ENCODE measurements around the gene DCPS.
A peak's percentile ranks its signal among the peaks of the same experiment; 100 is the strongest.
"Not testable (repeated sequence)": the region's sequence is repeated elsewhere in the genome, so short reads cannot be mapped to it uniquely, and the experiment has no call there.

DCPS gene

DNA sequence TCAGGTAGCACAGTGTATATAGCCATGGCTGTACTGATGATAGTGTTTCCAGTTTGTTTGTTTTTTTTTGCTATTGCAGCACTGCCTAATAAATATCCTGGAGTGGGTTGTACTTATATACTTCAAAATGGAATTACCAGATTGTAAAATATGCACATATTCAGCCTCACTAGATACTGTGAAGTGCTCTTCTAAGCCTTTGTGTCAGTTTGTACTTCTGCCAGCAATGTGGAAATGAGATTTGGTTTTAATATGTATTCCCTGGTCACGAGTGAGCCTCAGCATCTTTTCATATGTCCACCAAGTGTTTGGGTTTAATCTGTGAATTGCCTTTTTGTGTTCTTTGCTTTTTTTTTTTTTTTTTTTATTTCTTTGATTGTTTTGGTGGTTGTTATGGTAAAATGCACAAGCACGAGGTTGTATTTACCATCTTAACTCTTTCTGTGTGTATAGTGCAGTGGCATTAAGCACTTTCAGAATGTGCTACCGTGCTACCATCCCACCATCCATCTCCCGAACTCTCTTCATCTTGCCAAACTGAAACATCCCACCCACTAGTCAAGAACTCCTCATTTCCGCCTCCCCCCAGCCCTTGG lies 86.5 kb downstream of the DCPS start:
- no peak overlapping the region for H3K27ac ChIP-seq (ENCODE audit: low read length)

DNA sequence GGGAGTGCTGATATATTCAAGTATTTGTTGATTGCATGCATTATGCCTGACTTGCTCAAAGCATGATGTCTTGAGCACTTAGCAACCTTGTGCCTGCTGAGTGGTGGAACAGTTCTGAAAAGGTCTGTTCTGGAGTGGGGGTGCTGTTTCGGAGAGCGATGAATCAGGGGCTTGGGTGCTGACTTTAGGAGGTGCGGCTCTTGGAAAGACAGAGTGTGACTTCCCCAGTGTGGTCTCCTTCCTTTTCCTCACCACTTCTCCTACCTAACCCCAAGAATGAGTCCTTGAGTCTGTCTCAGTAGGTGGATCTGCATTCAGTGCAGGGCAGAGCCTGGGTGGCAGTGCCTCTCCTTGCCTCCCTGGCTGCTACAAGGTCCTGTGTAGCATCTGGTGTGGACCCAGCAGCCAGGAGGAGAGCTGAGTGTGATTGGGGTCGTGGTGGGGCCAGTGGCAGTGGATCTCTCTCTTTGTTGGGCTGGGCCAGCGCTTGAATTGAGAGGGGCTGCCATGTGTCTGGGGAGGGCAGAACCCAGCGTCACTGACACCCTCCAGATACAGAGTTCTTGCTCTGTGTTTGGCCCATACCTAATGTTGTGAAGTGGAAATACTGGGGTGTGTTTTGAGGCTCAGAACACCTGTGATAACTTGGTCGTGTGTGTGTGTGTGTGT lies 87.6 kb downstream of the DCPS start:
- no peaks in the 10 kb centered on the region for H3K36me3 ChIP-seq (ENCODE audit: control insufficient read depth in 1 of 2, insufficient read depth in 2 of 2, low read length in 2 of 2)
- peak overlapping the region; percentile 45 for H3K27ac ChIP-seq (ENCODE audit: low read length)
- H3K27me3 ChIP-seq (ENCODE audit: low read depth, low read length) = no peaks in the 10 kb centered on the region
- no peaks in the 10 kb centered on the region for H3K9me3 ChIP-seq (ENCODE audit: control insufficient read depth in 1 of 2, low read length in 2 of 2)
- peaks cover 17 to 41% of the 10 kb centered on the region in 2 donors for H3K4me1 ChIP-seq (ENCODE audit: control insufficient read depth in 1 of 2, insufficient read depth in 2 of 2, low read length in 2 of 2)
- H3K4me3 ChIP-seq (ENCODE audit: low read depth in 1 of 2, low read length in 2 of 2) = no peak overlapping the region

More for the DNA sequence above, 86.5 kb downstream of the DCPS start:
- H3K4me1 ChIP-seq (ENCODE audit: control insufficient read depth in 1 of 2, insufficient read depth in 2 of 2, low read length in 2 of 2) = peaks cover 17 to 41% of the 10 kb centered on the region in 2 donors
- no peak overlapping the region for H3K4me3 ChIP-seq (ENCODE audit: low read depth in 1 of 2, low read length in 2 of 2)
- no peaks in the 10 kb centered on the region for H3K27me3 ChIP-seq (ENCODE audit: low read depth, low read length)
- no peaks in the 10 kb centered on the region for H3K9me3 ChIP-seq (ENCODE audit: control insufficient read depth in 1 of 2, low read length in 2 of 2)
- no peaks in the 10 kb centered on the region for H3K36me3 ChIP-seq (ENCODE audit: control insufficient read depth in 1 of 2, insufficient read depth in 2 of 2, low read length in 2 of 2)

DNA sequence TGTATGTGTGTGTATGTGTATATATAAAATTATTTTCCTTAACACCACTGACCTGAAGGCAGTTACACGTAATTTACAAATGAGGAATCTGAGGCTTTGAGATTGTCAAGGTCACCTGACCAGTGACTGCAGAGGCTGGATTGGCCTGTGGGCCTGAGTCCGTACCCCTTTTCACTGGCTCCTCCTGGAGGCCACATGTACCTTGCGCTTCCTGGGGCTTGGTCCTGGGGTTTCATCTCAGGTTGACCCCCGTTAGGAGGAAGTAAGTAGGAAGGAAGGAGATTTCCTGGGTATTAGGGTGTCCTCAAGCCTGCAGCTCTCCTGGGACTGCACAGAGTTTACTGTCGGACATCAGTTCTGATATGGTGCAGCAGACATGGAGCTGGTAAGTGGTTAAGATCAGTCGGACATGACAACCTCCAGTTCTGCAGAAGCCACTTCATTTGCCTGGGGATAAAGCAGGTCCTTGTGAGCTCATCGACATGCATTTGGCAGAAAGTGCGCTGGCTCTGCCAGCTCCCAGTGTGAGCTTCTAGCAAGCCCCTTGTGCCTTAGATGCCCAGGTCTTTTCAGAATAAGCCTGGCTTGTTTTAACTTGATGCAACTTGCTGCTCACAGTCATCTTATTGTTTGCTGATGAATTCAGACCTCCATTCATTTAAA lies 88.2 kb downstream of the DCPS start:
- Histone ChIP-seq H3K27me3 (ENCODE audit: low read depth, low read length) (no peaks in the 10 kb centered on the region), H3K9me3 (ENCODE audit: control insufficient read depth in 1 of 2, low read length in 2 of 2) (no peaks in the 10 kb centered on the region), H3K4me3 (ENCODE audit: low read depth in 1 of 2, low read length in 2 of 2) (no peak overlapping the region), H3K36me3 (ENCODE audit: control insufficient read depth in 1 of 2, insufficient read depth in 2 of 2, low read length in 2 of 2) (no peaks in the 10 kb centered on the region), H3K27ac (ENCODE audit: low read length) (no peak overlapping the region), H3K4me1 (ENCODE audit: control insufficient read depth in 1 of 2, insufficient read depth in 2 of 2, low read length in 2 of 2) (peaks cover 17 to 41% of the 10 kb centered on the region in 2 donors)

DNA sequence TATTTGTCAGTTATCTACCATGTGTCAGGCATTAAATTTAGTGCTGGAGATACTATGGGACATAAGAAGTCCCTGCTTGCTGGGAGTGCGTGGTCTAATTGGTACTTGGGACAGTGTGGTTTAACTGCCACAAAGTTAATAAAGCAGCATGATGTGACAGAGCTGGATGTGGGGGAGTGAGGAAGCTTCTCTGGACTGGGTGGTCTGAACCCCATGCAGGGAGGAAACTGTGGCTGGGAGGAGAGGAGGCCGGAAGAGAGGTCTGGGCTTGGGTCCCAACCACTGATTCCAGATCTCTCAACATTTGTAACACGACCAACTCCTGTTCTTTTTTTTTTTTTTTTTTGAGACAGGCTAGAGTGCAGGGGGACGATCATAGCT lies 88.8 kb downstream of the DCPS start:
- no peak overlapping the region for H3K4me3 ChIP-seq (ENCODE audit: low read depth in 1 of 2, low read length in 2 of 2)
- H3K27me3 ChIP-seq (ENCODE audit: low read depth, low read length) = no peaks in the 10 kb centered on the region
- no peaks in the 10 kb centered on the region for H3K36me3 ChIP-seq (ENCODE audit: control insufficient read depth in 1 of 2, insufficient read depth in 2 of 2, low read length in 2 of 2)
- H3K27ac ChIP-seq (ENCODE audit: low read length) = no peak overlapping the region
- H3K4me1 ChIP-seq (ENCODE audit: control insufficient read depth in 1 of 2, insufficient read depth in 2 of 2, low read length in 2 of 2) = peaks cover 17 to 39% of the 10 kb centered on the region in 2 donors
- H3K9me3 ChIP-seq (ENCODE audit: control insufficient read depth in 1 of 2, low read length in 2 of 2) = no peaks in the 10 kb centered on the region

DNA sequence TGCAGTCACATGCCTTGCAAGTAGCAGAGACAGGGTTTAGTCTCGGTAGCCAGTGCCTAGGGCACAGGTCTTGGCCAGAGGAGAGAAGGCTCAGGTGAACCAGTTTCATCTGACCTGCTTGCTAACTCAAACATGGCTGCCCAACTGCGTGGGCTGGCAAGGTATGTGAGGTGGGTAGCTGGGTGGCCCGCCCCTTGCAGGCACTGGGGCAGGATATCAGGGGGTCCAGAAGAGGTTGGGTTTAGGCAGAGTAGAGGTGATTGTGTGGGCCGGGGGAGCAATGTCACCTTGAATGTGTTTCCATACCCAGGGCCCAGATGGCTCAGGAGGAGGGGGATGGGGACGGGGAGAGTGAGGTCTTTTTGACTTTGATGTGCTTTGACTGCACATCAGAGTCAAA lies 89.3 kb downstream of the DCPS start:
- Histone ChIP-seq H3K36me3 (ENCODE audit: control insufficient read depth in 1 of 2, insufficient read depth in 2 of 2, low read length in 2 of 2) (no peaks in the 10 kb centered on the region), H3K27me3 (ENCODE audit: low read depth, low read length) (no peaks in the 10 kb centered on the region), H3K9me3 (ENCODE audit: control insufficient read depth in 1 of 2, low read length in 2 of 2) (no peaks in the 10 kb centered on the region), H3K27ac (ENCODE audit: low read length) (no peak overlapping the region), H3K4me1 (ENCODE audit: control insufficient read depth in 1 of 2, insufficient read depth in 2 of 2, low read length in 2 of 2) (peaks cover 17 to 34% of the 10 kb centered on the region in 2 donors), H3K4me3 (ENCODE audit: low read depth in 1 of 2, low read length in 2 of 2) (no peak overlapping the region)

DNA sequence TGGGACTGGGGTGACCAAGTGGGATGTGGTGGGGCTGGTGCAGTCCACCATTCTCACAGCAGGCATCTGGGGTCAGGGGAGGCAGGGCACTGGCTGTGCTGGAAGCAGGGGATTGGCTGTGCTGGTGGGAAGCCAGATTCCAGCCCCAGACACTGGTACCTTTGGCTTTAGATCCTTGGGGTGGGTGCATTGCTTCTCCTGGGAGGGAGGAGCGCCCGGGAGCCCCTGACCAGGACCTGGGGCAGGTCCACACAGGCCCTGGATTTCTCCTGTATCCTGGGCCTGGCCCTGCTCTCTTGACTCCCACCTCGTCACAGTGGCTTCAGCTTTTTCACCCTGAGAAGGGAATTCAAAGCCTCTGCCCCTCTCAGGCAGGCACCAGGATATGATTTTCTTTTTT lies 90.2 kb downstream of the DCPS start:
- Histone ChIP-seq H3K9me3 (ENCODE audit: control insufficient read depth in 1 of 2, low read length in 2 of 2) (no peaks in the 10 kb centered on the region), H3K27ac (ENCODE audit: low read length) (no peak overlapping the region), H3K4me1 (ENCODE audit: control insufficient read depth in 1 of 2, insufficient read depth in 2 of 2, low read length in 2 of 2) (peaks cover 17 to 38% of the 10 kb centered on the region in 2 donors)

DNA sequence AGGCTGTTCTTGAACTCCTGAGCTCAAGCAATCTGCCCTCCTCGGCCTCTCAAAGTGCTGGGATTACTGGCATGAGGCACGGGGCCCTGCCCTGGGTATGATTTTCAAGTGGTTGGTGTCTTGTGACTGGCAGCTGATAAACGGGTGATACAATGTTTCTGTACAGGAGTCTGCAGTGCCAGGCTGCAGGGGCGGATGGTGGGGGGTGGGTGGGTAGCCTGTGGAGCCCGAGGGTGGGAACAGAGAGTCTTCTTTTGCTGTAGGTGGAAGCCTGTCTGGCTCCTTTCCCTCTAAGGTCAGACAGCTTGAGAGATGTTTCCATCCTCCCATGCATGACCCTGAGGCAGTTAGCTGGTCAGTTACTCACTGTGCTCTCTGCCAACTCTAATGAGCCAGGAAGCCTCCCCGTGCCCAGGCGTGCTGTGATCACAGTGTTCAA lies 90.8 kb downstream of the DCPS start:
- H3K36me3 ChIP-seq (ENCODE audit: control insufficient read depth in 1 of 2, insufficient read depth in 2 of 2, low read length in 2 of 2); H3K27ac ChIP-seq (ENCODE audit: low read length); H3K4me3 ChIP-seq (ENCODE audit: low read depth in 1 of 2, low read length in 2 of 2); H3K27me3 ChIP-seq (ENCODE audit: low read depth, low read length); H3K9me3 ChIP-seq (ENCODE audit: control insufficient read depth in 1 of 2, low read length in 2 of 2): not testable (repeated sequence)
- H3K4me1 ChIP-seq (ENCODE audit: control insufficient read depth in 1 of 2, insufficient read depth in 2 of 2, low read length in 2 of 2) = peaks cover 17 to 38% of the 10 kb centered on the region in 2 donors

More for the DNA sequence above, 90.2 kb downstream of the DCPS start:
- Histone ChIP-seq H3K27me3 (ENCODE audit: low read depth, low read length) (no peaks in the 10 kb centered on the region), H3K4me3 (ENCODE audit: low read depth in 1 of 2, low read length in 2 of 2) (no peak overlapping the region), H3K36me3 (ENCODE audit: control insufficient read depth in 1 of 2, insufficient read depth in 2 of 2, low read length in 2 of 2) (no peaks in the 10 kb centered on the region)
